Measurements from ENCODE around the gene CDHR5. TPM values are rescaled to one million over a fixed set of nuclear protein-coding genes. Genes with fewer than 3 reads are reported as not detected.
A peak's percentile ranks its signal among the peaks of the same experiment; 100 is the strongest.
"Not testable (repeated sequence)": the region's sequence is repeated elsewhere in the genome, so short reads cannot be mapped to it uniquely, and the experiment has no call there.

Gene CDHR5
- total RNA-seq, 1 donor from 2014 or later, result not detected

DNA sequence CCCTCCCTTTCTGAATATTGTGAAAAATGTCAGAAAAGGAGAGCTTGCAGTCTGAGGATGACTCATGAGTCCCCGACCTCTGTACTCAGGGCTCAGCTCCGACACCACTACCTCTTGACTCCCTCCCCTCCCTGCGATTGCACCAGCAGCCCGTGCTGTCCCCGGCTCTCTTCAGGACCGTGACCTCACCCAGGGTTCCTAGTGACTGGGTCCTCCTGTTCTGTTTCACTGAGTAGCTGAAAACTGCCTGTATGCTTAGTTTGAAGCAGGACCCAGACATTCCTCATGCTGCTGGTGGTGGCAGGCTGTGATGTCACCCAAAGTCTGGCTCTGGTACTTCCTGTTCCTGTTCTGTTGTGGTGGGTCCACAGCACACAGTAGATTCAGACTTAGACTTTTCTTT is 36.8 kb downstream of the CDHR5 start:
- DNase-seq (ENCODE audit: low read depth, low spot score), result peak; percentile 15

DNA sequence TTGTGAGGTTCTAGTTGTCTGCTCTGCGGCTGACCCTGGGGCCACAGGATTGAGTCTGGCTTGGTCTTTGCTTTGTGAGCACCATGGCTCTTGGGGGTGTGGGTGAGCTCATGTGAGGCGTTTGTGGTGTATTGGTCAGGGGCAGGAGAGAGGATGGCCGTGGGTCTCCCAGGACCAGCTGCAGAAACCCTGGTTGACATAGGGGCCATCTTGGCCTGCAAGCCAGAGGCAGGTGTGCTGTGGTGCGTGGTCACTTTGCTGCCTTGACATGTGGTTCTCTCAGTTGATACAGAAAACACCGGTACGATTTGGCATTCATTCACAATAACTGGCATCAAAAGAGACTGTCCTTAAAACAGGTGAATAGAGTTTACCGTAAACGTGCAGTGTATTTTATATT is 37.2 kb downstream of the CDHR5 start:
- no peak for DNase-seq (ENCODE audit: low read depth, low spot score)

DNA sequence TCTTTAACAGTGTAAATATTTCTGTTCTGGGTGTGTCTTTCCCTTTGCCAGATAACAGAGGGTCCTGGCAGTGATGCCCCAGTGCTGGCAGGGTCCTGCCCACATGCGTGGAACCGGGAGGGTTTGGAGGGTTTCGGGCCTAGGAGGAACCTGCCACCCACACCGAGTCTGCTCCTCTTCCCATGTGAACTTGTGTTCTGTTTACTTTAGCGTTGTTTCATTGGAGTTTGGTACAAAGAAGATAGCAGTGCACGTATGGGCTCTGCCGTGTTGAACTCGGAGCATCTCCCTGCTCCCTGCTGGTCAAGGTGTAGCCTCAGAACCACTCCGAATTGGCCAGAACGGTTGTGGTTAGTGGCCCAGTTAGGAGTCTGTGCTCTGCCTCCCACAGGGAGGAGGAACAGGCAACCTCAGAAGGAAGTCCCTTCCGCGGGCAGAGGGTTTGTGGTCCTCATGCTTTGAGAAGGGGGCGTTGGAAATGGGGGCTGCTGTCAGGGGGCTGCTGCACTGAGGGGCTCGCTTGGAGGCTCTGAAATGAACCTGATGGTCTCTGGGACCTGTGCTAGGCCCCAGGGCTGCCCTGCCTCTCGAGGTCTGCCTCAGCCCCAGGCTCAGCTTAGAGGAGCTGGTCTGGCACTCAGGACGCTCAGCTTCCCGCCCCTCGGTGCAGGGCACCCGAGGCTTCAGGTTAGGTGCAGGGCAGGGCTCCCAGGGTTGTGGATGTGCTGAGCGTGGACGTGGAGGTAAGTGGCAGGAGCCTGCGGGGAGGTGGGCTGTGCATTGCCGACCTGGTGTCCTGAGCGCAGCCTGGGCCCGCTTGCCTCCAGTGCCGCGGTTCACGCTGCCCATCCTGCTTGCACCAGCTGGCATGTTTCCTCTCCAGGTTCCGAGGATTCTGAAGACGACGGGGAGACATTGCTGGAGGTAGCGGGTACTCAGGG is 38.1 kb downstream of the CDHR5 start:
- DNase-seq (ENCODE audit: low read depth, low spot score), result no peak

GRCh38 chr11:584287-584686 is 40.5 kb downstream of the CDHR5 start:
- DNase-seq (ENCODE audit: low read depth, low spot score), result no peak

DNA sequence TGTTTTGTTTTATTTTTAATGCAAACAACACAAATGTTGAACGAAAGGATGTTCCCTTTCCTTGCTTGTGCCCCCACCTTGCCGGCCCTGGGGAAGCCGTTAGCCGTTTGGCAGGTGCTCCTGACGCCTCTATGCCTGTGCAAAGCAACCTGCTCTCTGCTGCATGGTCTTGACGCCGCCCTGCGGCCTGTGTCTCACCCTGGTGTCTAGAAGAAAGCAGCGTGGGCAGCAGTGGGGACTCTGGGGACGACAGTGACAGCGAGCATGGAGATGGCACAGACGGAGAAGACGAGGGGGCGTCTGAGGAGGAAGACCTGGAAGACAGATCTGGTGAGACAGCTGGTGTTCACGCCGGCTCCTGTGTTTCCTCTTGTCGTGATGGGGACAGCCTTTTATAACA is 43.0 kb downstream of the CDHR5 start:
- DNase-seq (ENCODE audit: low read depth, low spot score), result no peak

- DNase-seq (ENCODE audit: low read depth, low spot score), result no peak
Observed at GRCh38 chr11:581342-581741, 43.4 kb downstream of the CDHR5 start.

DNA sequence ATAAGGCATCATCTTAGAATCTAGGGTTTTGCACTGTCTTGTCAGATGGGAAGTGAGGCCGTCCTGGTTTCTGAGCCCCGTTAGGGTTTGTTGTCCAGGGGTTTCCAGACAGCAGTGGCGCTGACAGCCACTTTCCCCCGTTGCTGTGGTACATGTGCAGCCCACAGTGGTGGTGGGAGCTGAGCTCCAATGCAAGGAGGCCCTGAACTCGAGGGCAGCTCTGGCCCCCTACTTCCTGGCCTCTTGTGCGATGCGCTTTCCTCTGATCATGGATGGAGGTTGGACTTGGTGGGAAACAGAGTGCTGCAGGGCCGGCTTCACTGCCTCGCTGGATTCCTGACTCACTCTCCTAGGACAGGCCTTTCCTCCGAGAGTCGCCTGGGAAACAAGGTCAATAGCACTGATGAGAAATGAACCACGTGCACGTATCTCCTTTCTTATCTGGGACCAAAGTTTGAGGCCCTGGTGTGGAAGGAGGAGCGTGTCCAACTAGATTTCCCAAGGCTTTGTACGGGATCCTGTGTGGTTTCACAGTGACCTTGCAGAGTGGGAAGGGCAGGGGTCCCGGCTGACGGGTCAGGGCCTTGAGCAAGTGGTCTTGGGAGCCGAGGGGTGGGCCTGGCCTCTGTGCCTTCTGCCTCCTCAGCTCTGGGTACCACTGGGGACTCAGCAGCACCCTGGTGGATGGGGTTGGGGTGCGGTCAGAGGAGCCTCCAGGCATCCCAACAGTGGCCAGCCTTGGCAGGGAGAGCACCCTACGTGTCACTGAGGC is 44.7 kb downstream of the CDHR5 start:
- no peak for DNase-seq (ENCODE audit: low read depth, low spot score)

- DNase-seq (ENCODE audit: low read depth, low spot score), result no peak
Observed at GRCh38 chr11:578276-579035, 46.3 kb downstream of the CDHR5 start.

- DNase-seq (ENCODE audit: low read depth, low spot score), result no peak
Observed at GRCh38 chr11:577611-577894, 47.2 kb downstream of the CDHR5 start.

DNA sequence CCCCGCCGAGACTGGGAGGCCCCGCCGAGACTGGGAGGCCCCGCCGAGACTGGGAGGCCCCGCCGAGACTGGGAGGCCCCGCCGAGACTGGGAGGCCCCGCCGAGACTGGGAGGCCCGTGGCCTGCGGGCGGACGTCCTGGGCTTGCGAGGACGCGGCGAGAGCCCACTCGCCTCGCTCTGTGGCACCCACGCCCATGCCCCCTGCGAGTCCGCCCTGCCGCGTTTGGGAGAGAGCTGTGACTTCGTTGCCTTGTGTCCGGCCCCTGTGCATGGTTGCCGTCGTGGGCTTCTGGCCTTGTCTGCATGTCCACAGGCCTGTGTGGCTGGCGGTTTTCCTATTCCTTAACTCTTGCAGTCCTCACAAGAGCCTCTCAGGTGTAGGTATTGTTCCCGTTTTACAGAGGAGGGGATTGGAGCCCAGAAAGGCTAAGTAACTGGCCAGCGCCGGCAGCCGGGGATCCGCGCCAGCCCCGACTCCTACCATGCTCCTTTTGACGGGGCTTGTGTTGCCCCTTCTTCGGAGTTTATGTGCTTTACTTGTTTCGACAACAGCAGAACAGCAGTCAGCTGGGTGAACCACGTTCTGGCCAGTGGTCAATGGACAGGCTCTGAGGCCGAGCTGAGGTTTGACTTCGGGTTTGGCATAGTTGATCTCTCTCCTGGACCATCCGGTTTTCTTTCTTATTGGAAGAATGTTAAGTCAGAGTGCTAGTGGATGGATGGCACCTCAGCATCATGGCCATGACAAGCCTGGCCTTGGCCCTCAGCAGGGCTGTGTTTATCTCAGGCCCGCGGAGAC is 47.7 kb downstream of the CDHR5 start:
- no peak for DNase-seq (ENCODE audit: low read depth, low spot score)

DNA sequence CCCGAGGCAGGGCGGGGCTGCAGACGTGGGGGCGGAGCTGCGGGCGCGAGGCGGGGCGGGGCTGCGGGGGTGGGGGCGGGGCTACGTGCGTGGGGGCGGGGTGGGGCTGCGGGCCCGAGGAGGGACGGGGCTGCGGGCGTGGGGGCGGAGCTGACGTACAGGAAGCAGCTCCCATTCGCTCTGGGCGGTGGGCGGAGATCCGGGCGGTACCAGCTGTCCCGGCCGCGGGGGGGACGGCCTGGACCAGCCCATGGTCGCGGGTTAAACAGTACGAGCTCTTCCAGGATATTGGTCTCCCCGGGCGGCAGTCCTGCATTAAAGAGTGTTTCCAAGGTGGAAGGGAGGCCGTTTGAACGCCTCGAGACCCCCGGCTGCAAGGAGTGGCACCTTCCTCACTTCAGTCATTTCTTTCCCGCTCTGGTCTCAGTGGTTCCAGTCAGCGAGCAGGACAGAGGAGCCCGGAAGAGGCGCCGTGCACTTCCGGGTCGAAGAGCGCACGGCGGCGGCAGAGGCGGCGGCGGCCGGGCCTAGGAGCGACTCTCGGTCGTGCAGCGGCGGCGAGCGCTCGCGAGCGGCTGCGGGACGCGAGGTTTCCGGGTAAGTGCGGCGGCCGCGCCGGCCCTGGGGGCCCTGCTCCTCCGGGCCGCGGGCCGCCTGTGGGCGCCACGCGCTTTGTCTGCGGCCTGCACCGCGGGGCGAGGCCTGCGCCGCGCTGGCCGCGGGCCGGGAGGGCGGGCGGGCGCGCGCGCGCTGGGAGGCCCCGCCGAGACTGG is 48.6 kb downstream of the CDHR5 start, which contains the start of gene PHRF1:
PHRF1 (plus strand) TSS at position 475 of the 773 bp plus-strand sequence. CDS start 5,043 bp downstream, outside the sequence.
- peak; percentile 77 for DNase-seq (ENCODE audit: low read depth, low spot score)

- DNase-seq (ENCODE audit: low read depth, low spot score), result no peak
Observed at GRCh38 chr11:575313-575995, 49.3 kb downstream of the CDHR5 start.

- DNase-seq (ENCODE audit: low read depth, low spot score), result no peak
Observed at GRCh38 chr11:574632-575312, 50.0 kb downstream of the CDHR5 start.

- not testable (repeated sequence) for DNase-seq (ENCODE audit: low read depth, low spot score)
Observed at GRCh38 chr11:574031-574570, 50.7 kb downstream of the CDHR5 start.

DNA sequence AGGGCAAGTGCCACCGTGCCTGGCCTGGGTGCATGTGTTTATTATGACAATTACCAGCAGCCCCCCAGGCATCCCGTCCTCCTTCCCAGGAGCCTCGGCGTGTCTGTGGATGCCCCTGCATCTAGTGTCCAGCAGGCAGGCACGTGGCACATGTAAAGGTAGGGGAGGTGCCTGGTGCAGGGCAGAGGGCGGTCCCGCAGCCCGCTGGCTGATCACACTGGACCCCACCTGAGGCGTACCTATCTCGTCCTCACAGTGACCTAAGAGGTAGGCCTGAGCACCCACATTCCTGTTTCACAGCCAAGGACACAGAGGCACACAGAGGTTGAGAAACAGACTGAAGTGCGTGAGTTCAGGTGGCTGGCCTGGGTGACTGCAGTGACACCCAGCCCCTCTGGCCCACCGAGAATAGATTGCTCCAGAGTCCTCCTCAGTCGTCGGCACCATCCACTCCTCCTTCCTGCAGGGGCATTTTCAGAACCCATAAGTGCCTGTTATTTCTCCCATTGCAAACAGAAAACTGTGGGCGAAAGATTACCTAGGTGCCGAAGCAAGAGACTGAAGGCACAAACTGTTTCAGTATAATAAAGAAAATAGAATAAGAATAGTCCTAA is 51.5 kb downstream of the CDHR5 start:
- DNase-seq (ENCODE audit: low read depth, low spot score), result no peak

GRCh38 chr11:571802-572185 is 53.0 kb downstream of the CDHR5 start:
- DNase-seq (ENCODE audit: low read depth, low spot score), result no peak

DNA sequence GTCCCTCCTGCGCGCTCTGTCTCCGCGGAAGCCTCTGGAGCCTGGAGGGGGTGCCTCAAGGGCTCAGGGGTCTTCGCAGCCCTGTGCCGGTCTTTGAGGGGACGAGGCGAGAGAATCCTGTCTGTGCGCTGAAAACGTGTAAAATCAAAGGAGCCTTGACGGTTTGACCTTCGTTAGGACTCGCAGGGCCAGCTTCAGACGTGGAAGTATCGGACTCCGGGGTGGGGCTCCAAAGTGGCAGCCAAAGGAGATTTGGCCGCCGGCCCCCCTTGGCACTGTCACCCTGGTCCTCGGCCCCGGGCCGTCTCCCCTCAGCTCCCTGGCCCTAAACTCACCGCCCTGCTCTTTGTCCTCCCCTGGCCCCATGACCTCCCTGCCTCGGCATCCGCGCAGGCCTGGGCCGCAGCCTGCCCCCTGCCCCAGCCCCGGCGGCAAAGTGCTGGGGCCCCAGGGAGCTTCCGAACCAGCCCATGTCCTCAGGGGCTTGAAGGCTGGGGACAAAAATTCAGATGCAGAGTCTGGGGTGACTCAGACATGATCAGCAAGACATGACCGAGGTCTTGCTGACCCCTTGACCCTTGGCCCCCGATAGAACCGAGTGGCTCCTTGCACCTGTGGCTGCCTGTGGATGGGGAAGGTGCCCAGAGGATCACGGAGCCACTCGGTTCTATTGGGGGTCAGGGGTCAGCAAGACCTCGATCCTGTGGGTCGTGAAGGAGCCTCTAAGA is 55.4 kb downstream of the CDHR5 start:
- no peak for DNase-seq (ENCODE audit: low read depth, low spot score)
